Liver (tissue), 9 donors: ENCODE results near the gene CACHD1. TPM values are rescaled to one million over a fixed set of nuclear protein-coding genes. Genes with fewer than 3 reads are reported as not detected.

Source experiments
- DNase-seq: peaks from one replicate; pipeline ENCODE4 v3.0.0-alpha.2; 2017; ENCODE audit warnings: low spot score
- H3K27ac ChIP-seq, 2 donors: one replicate each; pipeline ENCODE4 v1.7.0; 2013; ENCODE audit warnings: inconsistent platforms in 2 of 2, low read length in 2 of 2, control low read depth in 1 of 2, low read depth in 1 of 2, mild to moderate bottlenecking in 1 of 2
- H3K27me3 ChIP-seq, 4 donors: one replicate each; pipeline versions ENCODE4 v1.6.1 to v1.7.0; 2013; ENCODE audit warnings: low read length in 3 of 4, inconsistent platforms in 1 of 4, mild to moderate bottlenecking in 1 of 4, moderate library complexity in 1 of 4; ENCODE audit not compliant: control insufficient read depth in 4 of 4, insufficient read depth in 4 of 4
- H3K36me3 ChIP-seq, 4 donors: one replicate each; pipeline versions ENCODE4 v1.6.1 to v1.7.0; 2013; ENCODE audit warnings: low read length in 3 of 4, mild to moderate bottlenecking in 3 of 4, low read depth in 1 of 4, moderate library complexity in 1 of 4; ENCODE audit not compliant: control insufficient read depth in 4 of 4, insufficient read depth in 3 of 4
- H3K4me1 ChIP-seq, 4 donors: one replicate each; pipeline versions ENCODE4 v1.6.1 to v1.7.0; 2013; ENCODE audit warnings: low read length in 3 of 4, mild to moderate bottlenecking in 3 of 4, moderate library complexity in 1 of 4; ENCODE audit not compliant: control insufficient read depth in 4 of 4, insufficient read depth in 4 of 4
- H3K4me3 ChIP-seq, 3 donors: one replicate each; pipeline versions ENCODE4 v1.6.1 to v1.7.0; 2013; ENCODE audit warnings: low read length in 3 of 3, control low read depth in 1 of 3, low read depth in 1 of 3, mild to moderate bottlenecking in 1 of 3
- H3K9ac ChIP-seq, 2 donors: one replicate each; pipeline ENCODE4 v1.7.0; 2013; ENCODE audit warnings: low read length in 2 of 2, mild to moderate bottlenecking in 2 of 2, moderate library complexity in 2 of 2, control low read depth in 1 of 2, low read depth in 1 of 2
- H3K9me3 ChIP-seq, 4 donors: one replicate each; pipeline versions ENCODE4 v1.6.1 to v1.7.0; 2013; ENCODE audit warnings: low read length in 3 of 4; ENCODE audit not compliant: control insufficient read depth in 4 of 4
- CTCF ChIP-seq: fragments of 150-350 bp; IDR thresholded peaks from 2 replicates; pipeline ENCODE4 v1.5.1; 2017; ENCODE audit warnings: improper control_type of control experiment, low read depth, low read length; ENCODE audit not compliant: missing input control
- FOXA2 ChIP-seq: IDR thresholded peaks from 2 replicates; pipeline ENCODE4 v1.6.1; 2016; ENCODE audit warnings: antibody characterized with exemption
- GABPA ChIP-seq, 2 donors: IDR thresholded peaks in 1 of 2; conservative IDR thresholded peaks in 1 of 2; 2 replicates each; pipeline ENCODE4 v1.6.1; 2016; ENCODE audit warnings: antibody characterized with exemption in 2 of 2, mild to moderate bottlenecking in 1 of 2, moderate library complexity in 1 of 2
- HNF4A ChIP-seq, 2 donors: conservative IDR thresholded peaks; 2 replicates each; pipeline ENCODE4 v1.6.1; 2016; ENCODE audit warnings: antibody characterized with exemption in 2 of 2, mild to moderate bottlenecking in 2 of 2
- HNF4G ChIP-seq: IDR thresholded peaks from 2 replicates; pipeline ENCODE4 v1.6.1; 2016; ENCODE audit warnings: antibody characterized with exemption
- JUND ChIP-seq, 2 donors: IDR thresholded peaks; 2 replicates each; pipeline ENCODE4 v1.6.1; 2016; ENCODE audit warnings: antibody characterized with exemption in 2 of 2
- MAX ChIP-seq: IDR thresholded peaks from 2 replicates; pipeline ENCODE4 v1.6.1; 2016; ENCODE audit warnings: antibody characterized with exemption
- RAD21 ChIP-seq, 2 donors: IDR thresholded peaks; 2 replicates each; pipeline ENCODE4 v1.6.1; 2016; ENCODE audit warnings: antibody characterized with exemption in 2 of 2, mild to moderate bottlenecking in 2 of 2
- RXRA ChIP-seq, 2 donors: IDR thresholded peaks; 2 replicates each; pipeline ENCODE4 v1.6.1; 2017 to 2018; ENCODE audit warnings: antibody characterized with exemption in 2 of 2, mild to moderate bottlenecking in 1 of 2
- SP1 ChIP-seq: IDR thresholded peaks from 2 replicates; pipeline ENCODE4 v1.6.1; 2018; ENCODE audit warnings: antibody characterized with exemption, mild to moderate bottlenecking
- TAF1 ChIP-seq: conservative IDR thresholded peaks from 2 replicates; pipeline ENCODE4 v1.6.1; 2016; ENCODE audit warnings: antibody characterized with exemption, mild to moderate bottlenecking
- YY1 ChIP-seq: IDR thresholded peaks from 2 replicates; pipeline ENCODE4 v1.6.1; 2016; ENCODE audit warnings: antibody characterized with exemption, mild to moderate bottlenecking
- ZBTB33 ChIP-seq: IDR thresholded peaks from 2 replicates; pipeline ENCODE4 v1.6.1; 2016; ENCODE audit warnings: antibody characterized with exemption
- WGBS: extraction: QIAGEN DNeasy Blood & Tissue Kit; methylation state at CpG from one replicate; pipeline ENCODE4 v1.1.7; 2013; 5-methylcytosine and 5-hydroxymethylcytosine counted together
- polyA plus RNA-seq, 2 donors: library from polyadenylated mRNA; stranded (reverse) in 1 of 2; unstranded in 1 of 2; fragments of 200-250 nt in 1 of 2; fragments of >200 nt in 1 of 2; fragmentation: Nextera tagmentation in 1 of 2; extraction: Ambion mirVana in 1 of 2; gene quantifications; one replicate each; pipeline versions ENCODE4 v1.2.1 to v1.2.3, GENCODE V29; 2013 to 2015
- total RNA-seq, 2 donors: library from RNA; depleted of rRNA; stranded (reverse); fragments of >200 nt; gene quantifications; one replicate each; pipeline ENCODE4 v1.2.3, GENCODE V29; 2014
- TF ChIP-seq, protein P1 (sequence below): IDR thresholded peaks from 2 replicates; pipeline ENCODE4 v1.6.1; 2016; ENCODE audit warnings: antibody characterized with exemption, mild to moderate bottlenecking
- TF ChIP-seq, protein P2 (sequence below): IDR thresholded peaks from 2 replicates; pipeline ENCODE4 v1.6.1; 2016; ENCODE audit warnings: antibody characterized with exemption
- donor health status: healthy.
- donor health status: healthy.
- donor health status: healthy.
- donor health status: healthy.
- donor health status: healthy.

CACHD1 gene
- total and polyA plus RNA-seq, 4 donors, result 0.68 to 4.2 (median 2.3) TPM

- no peaks in the 10 kb centered on the region for H3K9me3 ChIP-seq
- H3K4me1 ChIP-seq, result peaks cover 0 to 19% (median 13%) of the 10 kb centered on the region in 4 donors
- TF ChIP-seq GABPA (IDR thresholded peaks at IDR 0.05 in 1 of 2, conservative IDR thresholded peaks at IDR 0.05 in 1 of 2) (no peak), TAF1 (no peak), CTCF (no peak), SP1 (no peak), YY1 (no peak), MAX (no peak), FOXA2 (no peak), HNF4G (no peak), RAD21 (IDR thresholded peaks at IDR 0.05) (no peak), ZBTB33 (no peak), RXRA (IDR thresholded peaks at IDR 0.05) (no peak), HNF4A (conservative IDR thresholded peaks at IDR 0.05) (no peak), JUND (IDR thresholded peaks at IDR 0.05) (no peak)
- TF ChIP-seq, protein P1, sequence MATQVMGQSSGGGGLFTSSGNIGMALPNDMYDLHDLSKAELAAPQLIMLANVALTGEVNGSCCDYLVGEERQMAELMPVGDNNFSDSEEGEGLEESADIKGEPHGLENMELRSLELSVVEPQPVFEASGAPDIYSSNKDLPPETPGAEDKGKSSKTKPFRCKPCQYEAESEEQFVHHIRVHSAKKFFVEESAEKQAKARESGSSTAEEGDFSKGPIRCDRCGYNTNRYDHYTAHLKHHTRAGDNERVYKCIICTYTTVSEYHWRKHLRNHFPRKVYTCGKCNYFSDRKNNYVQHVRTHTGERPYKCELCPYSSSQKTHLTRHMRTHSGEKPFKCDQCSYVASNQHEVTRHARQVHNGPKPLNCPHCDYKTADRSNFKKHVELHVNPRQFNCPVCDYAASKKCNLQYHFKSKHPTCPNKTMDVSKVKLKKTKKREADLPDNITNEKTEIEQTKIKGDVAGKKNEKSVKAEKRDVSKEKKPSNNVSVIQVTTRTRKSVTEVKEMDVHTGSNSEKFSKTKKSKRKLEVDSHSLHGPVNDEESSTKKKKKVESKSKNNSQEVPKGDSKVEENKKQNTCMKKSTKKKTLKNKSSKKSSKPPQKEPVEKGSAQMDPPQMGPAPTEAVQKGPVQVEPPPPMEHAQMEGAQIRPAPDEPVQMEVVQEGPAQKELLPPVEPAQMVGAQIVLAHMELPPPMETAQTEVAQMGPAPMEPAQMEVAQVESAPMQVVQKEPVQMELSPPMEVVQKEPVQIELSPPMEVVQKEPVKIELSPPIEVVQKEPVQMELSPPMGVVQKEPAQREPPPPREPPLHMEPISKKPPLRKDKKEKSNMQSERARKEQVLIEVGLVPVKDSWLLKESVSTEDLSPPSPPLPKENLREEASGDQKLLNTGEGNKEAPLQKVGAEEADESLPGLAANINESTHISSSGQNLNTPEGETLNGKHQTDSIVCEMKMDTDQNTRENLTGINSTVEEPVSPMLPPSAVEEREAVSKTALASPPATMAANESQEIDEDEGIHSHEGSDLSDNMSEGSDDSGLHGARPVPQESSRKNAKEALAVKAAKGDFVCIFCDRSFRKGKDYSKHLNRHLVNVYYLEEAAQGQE, result no peak
- TF ChIP-seq, protein P2, sequence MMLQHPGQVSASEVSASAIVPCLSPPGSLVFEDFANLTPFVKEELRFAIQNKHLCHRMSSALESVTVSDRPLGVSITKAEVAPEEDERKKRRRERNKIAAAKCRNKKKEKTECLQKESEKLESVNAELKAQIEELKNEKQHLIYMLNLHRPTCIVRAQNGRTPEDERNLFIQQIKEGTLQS, result no peak
- no peaks in the 10 kb centered on the region for H3K36me3 ChIP-seq
- no peak overlapping the region for H3K27ac ChIP-seq
- H3K9ac ChIP-seq, result no peak overlapping the region
- no peak overlapping the region for H3K4me3 ChIP-seq
- no peak for DNase-seq
- WGBS, result 92% methylated on average over 1 of the region's 1 CpG
- no peaks in the 10 kb centered on the region for H3K27me3 ChIP-seq
These were observed 49.0 kb downstream of the CACHD1 start for GRCh38 chr1:64518692-64519481.
